Measurements from ENCODE around the gene UBTD1.

UBTD1 gene

GRCh38 chr10:97538411-97538810, 39.7 kb downstream of the UBTD1 start:
- TF ChIP-seq, protein P1, sequence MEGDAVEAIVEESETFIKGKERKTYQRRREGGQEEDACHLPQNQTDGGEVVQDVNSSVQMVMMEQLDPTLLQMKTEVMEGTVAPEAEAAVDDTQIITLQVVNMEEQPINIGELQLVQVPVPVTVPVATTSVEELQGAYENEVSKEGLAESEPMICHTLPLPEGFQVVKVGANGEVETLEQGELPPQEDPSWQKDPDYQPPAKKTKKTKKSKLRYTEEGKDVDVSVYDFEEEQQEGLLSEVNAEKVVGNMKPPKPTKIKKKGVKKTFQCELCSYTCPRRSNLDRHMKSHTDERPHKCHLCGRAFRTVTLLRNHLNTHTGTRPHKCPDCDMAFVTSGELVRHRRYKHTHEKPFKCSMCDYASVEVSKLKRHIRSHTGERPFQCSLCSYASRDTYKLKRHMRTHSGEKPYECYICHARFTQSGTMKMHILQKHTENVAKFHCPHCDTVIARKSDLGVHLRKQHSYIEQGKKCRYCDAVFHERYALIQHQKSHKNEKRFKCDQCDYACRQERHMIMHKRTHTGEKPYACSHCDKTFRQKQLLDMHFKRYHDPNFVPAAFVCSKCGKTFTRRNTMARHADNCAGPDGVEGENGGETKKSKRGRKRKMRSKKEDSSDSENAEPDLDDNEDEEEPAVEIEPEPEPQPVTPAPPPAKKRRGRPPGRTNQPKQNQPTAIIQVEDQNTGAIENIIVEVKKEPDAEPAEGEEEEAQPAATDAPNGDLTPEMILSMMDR (conservative IDR thresholded peaks at IDR 0.05; ENCODE audit: low read depth, low read length) = no peak
- H3K4me3 ChIP-seq (ENCODE audit: low read length) = no peak overlapping the region
- DNase-seq (ENCODE audit: low read depth) = peak; percentile 62

GRCh38 chr10:97538839-97539238, 40.1 kb downstream of the UBTD1 start:
- no peak overlapping the region for H3K4me3 ChIP-seq (ENCODE audit: low read length)
- no peak for DNase-seq (ENCODE audit: low read depth)
- TF ChIP-seq, protein P1 (conservative IDR thresholded peaks at IDR 0.05; ENCODE audit: low read depth, low read length) = no peak

GRCh38 chr10:97539523-97540200, 40.9 kb downstream of the UBTD1 start:
- DNase-seq (ENCODE audit: low read depth) = no peak
- TF ChIP-seq, protein P1 (conservative IDR thresholded peaks at IDR 0.05; ENCODE audit: low read depth, low read length) = peak; percentile 39
- H3K4me3 ChIP-seq (ENCODE audit: low read length) = no peak overlapping the region

DNA sequence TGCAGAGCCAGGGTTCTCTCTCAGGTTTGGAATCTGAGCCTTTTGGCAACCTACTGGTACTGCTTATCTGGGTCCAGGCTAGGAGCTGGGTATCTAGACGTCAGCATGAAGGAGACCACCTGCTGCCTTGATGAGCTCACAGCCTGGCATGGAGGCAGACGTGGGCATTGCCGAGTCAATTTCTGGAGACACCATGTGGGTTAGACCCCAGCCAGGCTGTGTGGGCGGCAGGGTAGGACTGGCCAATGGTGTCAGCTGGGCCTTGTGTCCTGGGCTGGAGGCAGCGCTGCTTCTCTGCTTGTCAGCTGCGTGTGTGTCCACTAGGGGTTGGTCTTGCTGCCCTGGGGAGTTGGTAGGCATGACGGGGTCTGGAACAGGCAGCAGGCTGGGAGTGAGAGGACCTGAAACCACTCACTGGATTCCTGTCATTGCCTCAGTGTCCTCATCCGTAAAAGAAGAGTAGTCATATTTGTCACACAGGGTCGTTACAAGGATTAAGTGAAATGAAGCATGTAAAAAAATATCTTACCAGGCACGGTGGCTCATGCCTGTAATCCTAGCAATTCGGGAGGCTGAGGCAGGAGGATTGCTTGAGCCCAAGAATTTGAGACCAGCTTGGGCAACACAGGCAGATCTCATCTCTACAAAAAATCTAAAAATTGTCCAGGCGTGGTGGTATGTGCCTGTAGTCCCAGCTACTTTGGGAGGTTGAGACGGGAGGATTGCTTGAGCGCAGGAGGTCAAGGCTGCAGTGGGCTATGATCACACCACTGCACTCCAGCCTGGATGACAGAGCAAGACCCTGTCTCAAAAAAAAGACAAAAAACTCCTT, 42.2 kb downstream of the UBTD1 start:
- H3K4me3 ChIP-seq (ENCODE audit: low read length) = no peak overlapping the region
- TF ChIP-seq, protein P1 (conservative IDR thresholded peaks at IDR 0.05; ENCODE audit: low read depth, low read length) = peak; percentile 21
- no peak for DNase-seq (ENCODE audit: low read depth)

- no peak overlapping the region for H3K4me3 ChIP-seq (ENCODE audit: low read length)
- peak; percentile 87 for DNase-seq (ENCODE audit: low read depth)
- TF ChIP-seq, protein P1 (conservative IDR thresholded peaks at IDR 0.05; ENCODE audit: low read depth, low read length) = no peak
Measured at GRCh38 chr10:97542169-97543024, 43.7 kb downstream of the UBTD1 start.

- DNase-seq (ENCODE audit: low read depth) = peak; percentile 79
- TF ChIP-seq, protein P1 (conservative IDR thresholded peaks at IDR 0.05; ENCODE audit: low read depth, low read length) = no peak
Measured at GRCh38 chr10:97543025-97543546, 44.4 kb downstream of the UBTD1 start.

More at GRCh38 chr10:97543025-97543546, 44.4 kb downstream of the UBTD1 start:
- no peak overlapping the region for H3K4me3 ChIP-seq (ENCODE audit: low read length)

Data from retinal pigment epithelial cell (primary cell).